Panc1 (cell line): ENCODE data around the gene AKT1S1. TPM values are rescaled to one million over a fixed set of nuclear protein-coding genes. Genes with fewer than 3 reads are reported as not detected.

ENCODE experiments used
- ATAC-seq: fragments of 200-7000 bp; cut with Tn5 transposase; 2 replicates; pipeline ENCODE4 v1.9.1; 2020; ENCODE audit warnings: mild to moderate bottlenecking, moderate library complexity
- BruUV-seq: library from RNA; stranded (reverse); fragments of 400-500 nt; replicated peaks from 2 replicates; lab custom pipeline; 2021; lab: Mats Ljungman, UMichigan
- CTCF ChIA-PET: fragments of 300-600 bp; sonication (Branson Sonifier 250); formaldehyde crosslinking; loops from one replicate; lab custom pipeline; 2022; ENCODE audit warnings: antibody characterized with exemption; lab: Charles Lee
- POLR2A ChIA-PET: fragments of 300-600 bp; sonication (Branson Sonifier 250); formaldehyde crosslinking; loops from one replicate; lab custom pipeline; 2022; ENCODE audit warnings: antibody characterized with exemption; lab: Charles Lee
- DNase-seq: peaks from one replicate; pipeline ENCODE4 v3.0.0-alpha.2; 2010; ENCODE audit warnings: low read depth, low spot score
- H3K27ac ChIP-seq: 2 replicates; pipeline ENCODE4 v1.5.1; 2011; ENCODE audit warnings: mild to moderate bottlenecking, low read length, inconsistent platforms
- H3K27me3 ChIP-seq: fragments of 200-500 bp; sonication (Bioruptor generic); 2 replicates; pipeline ENCODE4 v1.6.0; 2014; ENCODE audit warnings: low read length, inconsistent platforms; ENCODE audit not compliant: control insufficient read depth, insufficient read depth
- H3K36me3 ChIP-seq: fragments of 200-500 bp; sonication (Bioruptor generic); 2 replicates; pipeline ENCODE4 v1.5.1; 2014; ENCODE audit warnings: inconsistent platforms, mild to moderate bottlenecking, low read length, moderate library complexity; ENCODE audit not compliant: control insufficient read depth, insufficient read depth
- H3K4me1 ChIP-seq: 2 replicates; pipeline ENCODE4 v1.5.1; 2011; ENCODE audit warnings: inconsistent platforms, mild to moderate bottlenecking, low read length, moderate library complexity; ENCODE audit not compliant: control insufficient read depth, insufficient read depth
- H3K4me3 ChIP-seq, 2 experiments: 2 replicates each; pipeline ENCODE4 v1.5.1; 2011 to 2012; ENCODE audit warnings: low read depth in 2 of 2, low read length in 2 of 2, mild to moderate bottlenecking in 2 of 2, inconsistent platforms in 1 of 2, moderate library complexity in 1 of 2
- H3K9me3 ChIP-seq: fragments of 200-500 bp; sonication (Bioruptor generic); 2 replicates; pipeline ENCODE4 v1.5.1; 2014; ENCODE audit warnings: low read depth, mild to moderate bottlenecking, inconsistent platforms, low read length, moderate library complexity; ENCODE audit not compliant: control insufficient read depth, insufficient read depth
- CTCF ChIP-seq: fragments of 450-650 bp; IDR thresholded peaks from 2 replicates; pipeline ENCODE4 v1.5.1; 2017; ENCODE audit warnings: mild to moderate bottlenecking
- POLR2AphosphoS5 ChIP-seq: IDR thresholded peaks from 2 replicates; pipeline ENCODE4 v1.6.1; 2012; ENCODE audit warnings: mild to moderate bottlenecking, low read depth, low read length, moderate library complexity
- SIN3A ChIP-seq: IDR thresholded peaks from 2 replicates; pipeline ENCODE4 v1.6.1; 2012; ENCODE audit warnings: low read depth, mild to moderate bottlenecking, low read length, moderate library complexity, borderline replicate concordance; ENCODE audit not compliant: insufficient read depth
- TCF7L2 ChIP-seq: IDR thresholded peaks from 2 replicates; pipeline ENCODE4 v1.6.1; 2011; ENCODE audit warnings: mild to moderate bottlenecking, low read depth, low read length, inconsistent platforms
- in situ Hi-C: cut with HindIII; loops from 2 replicates; pipeline ENCODE4 v1.10.0; 2016; ENCODE audit warnings: low sequenced_read_pairs, low pct_unique_long_range_greater_than_20kb
- intact Hi-C: fragments of 100-400 bp; cut with micrococcal nuclease; formaldehyde crosslinking; loops from one replicate; pipeline ENCODE4 v1.10.0; 2022; ENCODE audit not compliant: unreplicated experiment
- total RNA-seq: library from RNA; stranded (reverse); gene quantifications from one replicate; pipeline ENCODE4 v1.2.1, GENCODE V29; 2021; ENCODE audit not compliant: unreplicated experiment
- TF ChIP-seq, protein P1 (sequence below), 2 experiments: IDR thresholded peaks; 2 replicates each; pipeline ENCODE4 v1.6.1; 2011 to 2012; ENCODE audit warnings: low read depth in 2 of 2, control low read depth in 1 of 2, low read length in 1 of 2, mild to moderate bottlenecking in 1 of 2, moderate library complexity in 1 of 2; ENCODE audit not compliant: insufficient read depth in 1 of 2

AKT1S1 gene
- total RNA-seq, 1 experiment from 2014 or later: 92.8 TPM

DNA sequence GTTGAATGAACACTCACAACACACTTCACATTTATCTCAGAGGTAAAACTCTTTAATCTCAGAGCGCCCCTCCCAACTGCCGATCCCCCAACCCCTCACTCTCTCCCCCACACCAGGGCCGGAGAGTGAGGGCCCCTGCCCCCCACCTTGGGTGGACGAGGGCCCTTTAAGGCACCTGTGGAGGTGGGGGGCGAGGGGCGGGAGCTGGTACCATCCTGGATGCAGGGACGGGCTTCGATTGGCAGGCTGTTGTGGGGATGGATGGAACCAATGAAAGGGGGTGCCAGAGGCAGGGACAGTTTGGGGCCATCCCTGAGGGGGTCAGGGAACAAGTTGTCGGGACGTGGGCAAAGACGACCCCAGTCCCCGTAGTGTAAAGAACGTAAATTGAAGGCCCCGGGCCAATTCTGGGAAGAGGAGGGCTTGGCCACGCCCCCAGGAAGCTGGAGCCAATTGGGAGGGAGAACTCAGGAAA, 8.1 kb downstream of the AKT1S1 start:
- DNase-seq (no peak), ATAC-seq (peak; percentile 22)
- TF ChIP-seq CTCF: no peak
- no peak for TF ChIP-seq POLR2AphosphoS5
- no peak for TF ChIP-seq TCF7L2
- no peak for TF ChIP-seq SIN3A
- Histone ChIP-seq H3K4me1 (peaks cover 18% of the 10 kb centered on the region), H3K36me3 (no peaks in the 10 kb centered on the region), H3K9me3 (no peaks in the 10 kb centered on the region), H3K27ac (peak overlapping the region; percentile 68), H3K27me3 (no peaks in the 10 kb centered on the region), H3K4me3 (peak overlapping the region; percentile 34 to 55)
- in situ Hi-C loops: no loop called here
- intact Hi-C loops: no loop called here
- ChIA-PET CTCF (interaction anchor here (0.5 kb wide), 1 partner anchor 341 kb away, joined by 3 read pairs; the partner anchor contains the start of gene RCN3), POLR2A (interaction anchor here (0.6 to 0.9 kb wide), 2 partner anchors 56 to 61 kb away, joined by 3 to 5 read pairs; partner anchors contain the start of gene NUP62)
- no TSS peak for BruUV-seq

DNA sequence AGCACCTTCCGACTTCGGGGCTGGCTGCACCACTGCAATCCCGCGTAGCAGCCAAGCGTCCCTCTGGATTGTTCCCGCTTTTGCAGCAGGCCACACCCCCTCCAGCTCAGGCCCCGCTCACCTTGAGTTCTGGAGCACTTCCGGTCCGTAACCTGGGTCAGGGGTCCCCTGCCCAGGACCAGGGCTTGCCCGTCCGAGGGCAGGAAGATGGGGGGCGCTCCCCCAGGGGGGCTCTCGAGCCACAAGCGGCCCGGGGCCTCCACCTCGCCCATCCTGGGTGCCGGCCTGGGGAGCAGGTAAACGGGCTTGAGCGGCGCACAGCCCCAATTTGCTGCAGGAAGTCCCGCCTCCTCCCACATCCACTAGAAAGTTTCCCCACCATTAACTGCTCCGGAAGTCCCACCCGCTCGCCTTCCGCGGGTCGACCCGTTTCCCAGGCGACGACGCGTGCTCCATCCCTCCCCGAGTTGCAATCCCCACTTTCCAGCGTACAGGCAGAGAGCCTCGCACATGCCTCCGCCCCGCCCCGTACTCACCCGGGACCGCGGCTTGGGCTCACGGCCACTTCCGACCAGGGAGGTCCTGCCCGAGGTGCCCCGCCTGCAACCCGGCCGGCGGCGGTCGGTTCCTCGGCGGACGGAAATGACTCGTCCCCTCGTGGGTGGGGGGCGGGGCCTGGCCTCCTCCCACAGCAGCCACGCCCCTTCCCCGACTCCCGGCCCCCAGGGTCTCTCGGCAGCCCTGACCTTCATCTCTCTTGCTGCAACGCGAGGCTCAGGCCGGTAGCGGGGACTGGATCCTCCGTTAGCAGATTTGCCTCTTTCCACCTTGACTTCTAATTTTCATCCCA, 10.0 kb downstream of the AKT1S1 start, which contains the start of gene PNKP:
Gene PNKP, minus strand, starts transcription at position 644 of the 850 bp plus-strand sequence. Its CDS starts 372 bp downstream, at position 272.
- Histone ChIP-seq H3K4me1 (peaks cover 20% of the 10 kb centered on the region), H3K27me3 (no peaks in the 10 kb centered on the region), H3K4me3 (peak within 1 kb of the TSS; percentile 69 to 76), H3K9me3 (no peaks in the 10 kb centered on the region), H3K36me3 (no peaks in the 10 kb centered on the region), H3K27ac (peak within 1 kb of the TSS; percentile 95)
- ATAC-seq: peak; percentile 68
- in situ Hi-C loops: no loop called here
- TF ChIP-seq TCF7L2: peak; percentile 27; the same call in 1 of the 2 replicates
- peak; percentile 77 for TF ChIP-seq POLR2AphosphoS5
- 0 out of 2 replicates have a peak, but pooled peaks have one; percentile 37 for TF ChIP-seq SIN3A
- TF ChIP-seq CTCF: no peak
- TF ChIP-seq, protein P1, sequence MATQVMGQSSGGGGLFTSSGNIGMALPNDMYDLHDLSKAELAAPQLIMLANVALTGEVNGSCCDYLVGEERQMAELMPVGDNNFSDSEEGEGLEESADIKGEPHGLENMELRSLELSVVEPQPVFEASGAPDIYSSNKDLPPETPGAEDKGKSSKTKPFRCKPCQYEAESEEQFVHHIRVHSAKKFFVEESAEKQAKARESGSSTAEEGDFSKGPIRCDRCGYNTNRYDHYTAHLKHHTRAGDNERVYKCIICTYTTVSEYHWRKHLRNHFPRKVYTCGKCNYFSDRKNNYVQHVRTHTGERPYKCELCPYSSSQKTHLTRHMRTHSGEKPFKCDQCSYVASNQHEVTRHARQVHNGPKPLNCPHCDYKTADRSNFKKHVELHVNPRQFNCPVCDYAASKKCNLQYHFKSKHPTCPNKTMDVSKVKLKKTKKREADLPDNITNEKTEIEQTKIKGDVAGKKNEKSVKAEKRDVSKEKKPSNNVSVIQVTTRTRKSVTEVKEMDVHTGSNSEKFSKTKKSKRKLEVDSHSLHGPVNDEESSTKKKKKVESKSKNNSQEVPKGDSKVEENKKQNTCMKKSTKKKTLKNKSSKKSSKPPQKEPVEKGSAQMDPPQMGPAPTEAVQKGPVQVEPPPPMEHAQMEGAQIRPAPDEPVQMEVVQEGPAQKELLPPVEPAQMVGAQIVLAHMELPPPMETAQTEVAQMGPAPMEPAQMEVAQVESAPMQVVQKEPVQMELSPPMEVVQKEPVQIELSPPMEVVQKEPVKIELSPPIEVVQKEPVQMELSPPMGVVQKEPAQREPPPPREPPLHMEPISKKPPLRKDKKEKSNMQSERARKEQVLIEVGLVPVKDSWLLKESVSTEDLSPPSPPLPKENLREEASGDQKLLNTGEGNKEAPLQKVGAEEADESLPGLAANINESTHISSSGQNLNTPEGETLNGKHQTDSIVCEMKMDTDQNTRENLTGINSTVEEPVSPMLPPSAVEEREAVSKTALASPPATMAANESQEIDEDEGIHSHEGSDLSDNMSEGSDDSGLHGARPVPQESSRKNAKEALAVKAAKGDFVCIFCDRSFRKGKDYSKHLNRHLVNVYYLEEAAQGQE (IDR thresholded peaks at IDR 0.05; ENCODE audit: insufficient read depth in 1 of 2, low read depth in 2 of 2, low read length in 1 of 2): 0 out of 4 replicates have a peak, but pooled peaks of 1 of the 2 experiments have one; percentile 8
- BruUV-seq: no TSS peak
- no peak for DNase-seq
- ChIA-PET POLR2A (interaction anchor here (0.8 kb wide), 1 partner anchor 49 kb away, joined by 3 read pairs; the partner anchor contains the start of gene MED25), CTCF (no interaction called here)
- intact Hi-C loops: no loop called here
